Spleen (tissue), 11 donors: Measurements from ENCODE around the gene GABBR2. TPM values are rescaled to one million over a fixed set of nuclear protein-coding genes. Genes with fewer than 3 reads are reported as not detected.

ENCODE experiments used
- DNase-seq: peaks from one replicate; pipeline ENCODE4 v3.0.0-alpha.2; 2020
- H3K27ac ChIP-seq, 8 donors: fragments of 200-600 bp; sonication (generic) in 7 of 8; 1 replicate in 4 of 8; 2 replicates in 4 of 8; pipeline versions ENCODE4 v1.5.0 to v1.8.0; 2016 to 2021; ENCODE audit warnings: inconsistent platforms in 4 of 8, mild to moderate bottlenecking in 4 of 8, moderate library complexity in 1 of 8
- H3K27me3 ChIP-seq, 7 donors: fragments of 200-600 bp; sonication (generic) in 6 of 7; replicated peaks in 1 of 7; 1 replicate in 4 of 7; 2 replicates in 3 of 7; pipeline versions ENCODE4 v1.5.0 to v1.8.0; 2016 to 2021; ENCODE audit warnings: inconsistent platforms in 3 of 7, mild to moderate bottlenecking in 1 of 7
- H3K36me3 ChIP-seq, 6 donors: fragments of 200-600 bp; sonication (generic) in 5 of 6; 1 replicate in 4 of 6; 2 replicates in 2 of 6; pipeline versions ENCODE4 v1.5.0 to v1.8.0; 2016 to 2021; ENCODE audit warnings: inconsistent platforms in 2 of 6
- H3K4me1 ChIP-seq, 6 donors: fragments of 200-600 bp; sonication (generic) in 5 of 6; 1 replicate in 3 of 6; 2 replicates in 3 of 6; pipeline versions ENCODE4 v1.5.0 to v1.8.0; 2016 to 2021; ENCODE audit warnings: inconsistent platforms in 3 of 6
- H3K4me3 ChIP-seq, 8 donors: fragments of 200-600 bp; sonication (generic) in 7 of 8; 1 replicate in 4 of 8; 2 replicates in 4 of 8; pipeline versions ENCODE4 v1.5.0 to v1.8.0; 2016 to 2021; ENCODE audit warnings: inconsistent platforms in 4 of 8, mild to moderate bottlenecking in 4 of 8, moderate library complexity in 2 of 8
- H3K9me3 ChIP-seq, 8 donors: fragments of 200-600 bp; sonication (generic) in 7 of 8; 1 replicate in 4 of 8; 2 replicates in 4 of 8; pipeline versions ENCODE4 v1.5.0 to v1.8.0; 2016 to 2021; ENCODE audit warnings: inconsistent platforms in 4 of 8
- CTCF ChIP-seq, 11 experiments: fragments of 200-600 bp in 7 of 11; fragments of 450-650 bp in 4 of 11; sonication (generic) in 4 of 11; IDR thresholded peaks in 8 of 11; conservative IDR thresholded peaks in 3 of 11; 1 replicate in 7 of 11; 2 replicates in 4 of 11; pipeline versions ENCODE4 v1.4.0 to v1.8.0; 2016 to 2021; ENCODE audit warnings: antibody characterized with exemption in 11 of 11, inconsistent platforms in 4 of 11, mild to moderate bottlenecking in 1 of 11
- POLR2A ChIP-seq, 3 donors: fragments of 450-650 bp; IDR thresholded peaks; one replicate each; pipeline ENCODE4 v1.5.1; 2017; ENCODE audit warnings: antibody characterized with exemption in 3 of 3, mild to moderate bottlenecking in 1 of 3
- POLR2AphosphoS5 ChIP-seq, 3 donors: sonication (generic); formaldehyde crosslinking; IDR thresholded peaks; one replicate each; pipeline ENCODE4 v1.5.1; 2017; ENCODE audit warnings: antibody characterized with exemption in 3 of 3
- WGBS, 5 donors: extraction: QIAGEN DNeasy Blood & Tissue Kit in 3 of 5; methylation state at CpG; one replicate each; pipeline versions ENCODE4 v1.1.5 to v1.1.7; 2013 to 2018; 5-methylcytosine and 5-hydroxymethylcytosine counted together
- intact Hi-C: fragments of 100-400 bp; cut with DNase I; formaldehyde crosslinking; loops from one replicate; pipeline ENCODE4 v1.15.0; 2023; ENCODE audit warnings: low total_unique reads
- polyA plus RNA-seq, 3 donors: library from polyadenylated mRNA; stranded (reverse); fragments of 200-250 nt; gene quantifications; one replicate each; pipeline ENCODE4 v1.2.1, GENCODE V29; 2013
- total RNA-seq, 7 donors: library from RNA; depleted of rRNA in 3 of 7; stranded (reverse); fragments of >200 nt in 3 of 7; fragmentation: NEBNext Ultra II Directional in 4 of 7; extraction: Animal tissue kit (Norgen Biotek cat#: 25700) in 4 of 7; gene quantifications; one replicate each; pipeline versions ENCODE4 v1.1.0 to v1.2.1, GENCODE V29; 2016 to 2021
- donor health status: healthy with polysubstance abuse.
- donor health status: DM: no; HTN: no; CAD: no; lungs with moderate emphysema.
- donor health status: DM: no; HTN: no; CAD: no.
- donor health status: Bipolar disorder and iron deficiency.
- donor health status: healthy.
- donor health status: DM: no; HTN: no; CAD: no.
- donor health status: DM: yes; HTN: yes; CAD: no.

The GABBR2 gene
- total and polyA plus RNA-seq, 10 donors: 0.03 to 0.32 (median 0.07) TPM; not detected in 7

DNA sequence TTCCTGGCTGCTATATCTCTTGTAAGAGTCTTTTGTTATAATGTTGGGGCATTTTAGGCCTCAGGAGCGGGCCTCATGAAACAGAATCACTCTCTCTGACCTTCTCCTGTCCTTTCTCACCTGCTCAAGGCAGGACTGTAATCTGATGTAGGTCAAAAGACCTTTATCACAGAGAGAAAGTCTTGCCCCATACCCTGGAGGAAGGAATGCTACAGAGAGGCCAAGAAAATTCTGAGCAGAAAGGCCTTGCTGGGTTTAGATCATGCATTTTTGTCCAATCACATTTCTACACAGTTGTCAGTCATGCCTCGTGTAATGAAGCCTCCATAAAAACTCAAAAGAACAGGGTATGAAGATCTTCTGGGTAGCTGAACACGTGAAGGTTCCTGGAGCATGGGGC is 408.1 kb downstream of the GABBR2 start:
- no peak overlapping the region for H3K4me3 ChIP-seq
- H3K27ac ChIP-seq: no peak overlapping the region
- intact Hi-C loops: no loop called here
- no peak for TF ChIP-seq POLR2A (IDR thresholded peaks at IDR 0.05)
- TF ChIP-seq POLR2AphosphoS5 (IDR thresholded peaks at IDR 0.05): no peak
- TF ChIP-seq CTCF (IDR thresholded peaks at IDR 0.05 in 8 of 11, conservative IDR thresholded peaks at IDR 0.05 in 3 of 11): no peak
- H3K4me1 ChIP-seq: no peaks in the 10 kb centered on the region
- no peaks in the 10 kb centered on the region for H3K9me3 ChIP-seq
- no peak for DNase-seq
- H3K36me3 ChIP-seq: no peaks in the 10 kb centered on the region
- 85 to 93% (median 90%) methylated on average over 3 of the region's 3 CpGs for WGBS, 5 donors
- peaks cover 0 to 8% (median 0%) of the 10 kb centered on the region in 7 donors for H3K27me3 ChIP-seq

- intact Hi-C loops: no loop called here
- H3K4me3 ChIP-seq: no peak overlapping the region
- no peaks in the 10 kb centered on the region for H3K36me3 ChIP-seq
- H3K27me3 ChIP-seq: peaks cover 0 to 13% (median 0%) of the 10 kb centered on the region in 7 donors
- H3K4me1 ChIP-seq: no peaks in the 10 kb centered on the region
- no peak for DNase-seq
- H3K9me3 ChIP-seq: no peaks in the 10 kb centered on the region
- no peak overlapping the region for H3K27ac ChIP-seq
- TF ChIP-seq CTCF (IDR thresholded peaks at IDR 0.05 in 8 of 11, conservative IDR thresholded peaks at IDR 0.05 in 3 of 11): no peak
- TF ChIP-seq POLR2A (IDR thresholded peaks at IDR 0.05): no peak
- no peak for TF ChIP-seq POLR2AphosphoS5 (IDR thresholded peaks at IDR 0.05)
Measured at GRCh38 chr9:98298476-98298875, 410.3 kb downstream of the GABBR2 start.

DNA sequence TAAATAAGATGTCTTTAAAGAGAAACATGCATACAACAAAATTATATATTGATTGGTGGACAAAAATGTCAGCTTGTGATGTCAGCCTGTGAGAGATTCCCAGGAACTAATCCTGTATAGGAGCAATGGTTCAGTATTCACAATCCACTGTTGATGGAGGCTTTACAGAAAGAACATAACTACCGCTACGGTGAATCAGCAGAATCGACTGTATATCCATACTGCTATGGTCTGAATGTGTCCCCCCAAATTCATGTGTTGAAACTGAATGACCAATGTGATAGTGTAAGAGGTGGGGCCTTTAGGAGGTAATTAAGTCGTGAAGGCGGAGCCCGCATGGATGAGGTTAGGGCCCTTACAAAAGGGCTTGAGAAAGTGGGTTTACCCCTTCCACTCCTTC is 412.9 kb downstream of the GABBR2 start:
- 84 to 92% (median 86%) methylated on average over 6 of the region's 6 CpGs for WGBS, 5 donors
- intact Hi-C loops: no loop called here
- H3K27me3 ChIP-seq: peaks cover 0 to 13% (median 0%) of the 10 kb centered on the region in 7 donors
- no peaks in the 10 kb centered on the region for H3K36me3 ChIP-seq
- no peak overlapping the region for H3K27ac ChIP-seq
- TF ChIP-seq POLR2AphosphoS5 (IDR thresholded peaks at IDR 0.05): no peak
- no peak for TF ChIP-seq CTCF (IDR thresholded peaks at IDR 0.05 in 8 of 11, conservative IDR thresholded peaks at IDR 0.05 in 3 of 11)
- no peak overlapping the region for H3K4me3 ChIP-seq
- DNase-seq: no peak
- no peaks in the 10 kb centered on the region for H3K4me1 ChIP-seq
- H3K9me3 ChIP-seq: no peaks in the 10 kb centered on the region

- Histone ChIP-seq H3K9me3 (no peaks in the 10 kb centered on the region), H3K27me3 (peaks cover 0 to 13% (median 0%) of the 10 kb centered on the region in 7 donors), H3K4me1 (no peaks in the 10 kb centered on the region), H3K4me3 (no peak overlapping the region), H3K36me3 (no peaks in the 10 kb centered on the region), H3K27ac (no peak overlapping the region)
- WGBS, 5 donors: 55 to 79% (median 69%) methylated on average over 5 of the region's 5 CpGs
- TF ChIP-seq POLR2AphosphoS5 (IDR thresholded peaks at IDR 0.05) (no peak), CTCF (IDR thresholded peaks at IDR 0.05 in 8 of 11, conservative IDR thresholded peaks at IDR 0.05 in 3 of 11) (no peak), POLR2A (IDR thresholded peaks at IDR 0.05) (no peak)
- no peak for DNase-seq
- intact Hi-C loops: no loop called here
Measured at GRCh38 chr9:98291820-98292219, 416.9 kb downstream of the GABBR2 start.
